HG02678 (cell line): ENCODE measurements around the gene SOX2.

ENCODE experiments used
- ATAC-seq: cut with Tn5 transposase; IDR thresholded peaks from one replicate; pipeline ENCODE4 v1.9.1; 2021; ENCODE audit warnings: mild to moderate bottlenecking, moderate library complexity; ENCODE audit not compliant: unreplicated experiment

SOX2 gene

DNA sequence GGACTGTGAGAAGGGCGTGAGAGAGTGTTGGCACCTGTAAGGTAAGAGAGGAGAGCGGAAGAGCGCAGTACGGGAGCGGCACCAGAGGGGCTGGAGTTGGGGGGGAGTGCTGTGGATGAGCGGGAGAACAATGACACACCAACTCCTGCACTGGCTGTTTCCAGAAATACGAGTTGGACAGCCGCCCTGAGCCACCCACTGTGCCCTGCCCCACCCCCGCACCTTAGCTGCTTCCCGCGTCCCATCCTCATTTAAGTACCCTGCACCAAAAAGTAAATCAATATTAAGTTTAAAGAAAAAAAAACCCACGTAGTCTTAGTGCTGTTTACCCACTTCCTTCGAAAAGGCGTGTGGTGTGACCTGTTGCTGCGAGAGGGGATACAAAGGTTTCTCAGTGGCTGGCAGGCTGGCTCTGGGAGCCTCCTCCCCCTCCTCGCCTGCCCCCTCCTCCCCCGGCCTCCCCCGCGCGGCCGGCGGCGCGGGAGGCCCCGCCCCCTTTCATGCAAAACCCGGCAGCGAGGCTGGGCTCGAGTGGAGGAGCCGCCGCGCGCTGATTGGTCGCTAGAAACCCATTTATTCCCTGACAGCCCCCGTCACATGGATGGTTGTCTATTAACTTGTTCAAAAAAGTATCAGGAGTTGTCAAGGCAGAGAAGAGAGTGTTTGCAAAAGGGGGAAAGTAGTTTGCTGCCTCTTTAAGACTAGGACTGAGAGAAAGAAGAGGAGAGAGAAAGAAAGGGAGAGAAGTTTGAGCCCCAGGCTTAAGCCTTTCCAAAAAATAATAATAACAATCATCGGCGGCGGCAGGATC lies at the start of gene SOX2:
SOX2 (plus strand) TSS at position 601 of the 811 bp plus-strand sequence. CDS start 436 bp downstream, outside the sequence.
- no peak for ATAC-seq

DNA sequence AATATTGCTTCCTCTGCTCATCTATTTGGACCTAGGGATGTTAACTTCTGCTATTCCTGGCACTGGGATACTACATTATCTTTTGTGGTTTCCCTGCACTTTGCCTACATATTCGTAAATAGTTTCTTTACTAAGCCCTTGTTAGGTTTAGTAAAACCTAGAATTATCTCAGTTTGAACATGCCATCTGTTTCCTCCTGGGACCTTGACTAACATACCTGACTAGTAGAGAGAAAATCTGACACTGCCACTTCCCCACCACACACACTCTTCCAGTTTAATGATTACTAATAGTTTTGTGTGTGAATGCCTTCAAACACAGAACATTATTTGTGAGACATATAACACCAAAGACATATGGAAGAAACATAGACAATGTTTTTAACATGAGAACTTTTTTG lies 28.2 kb upstream of the SOX2 start:
- ATAC-seq, result peak; percentile 47

DNA sequence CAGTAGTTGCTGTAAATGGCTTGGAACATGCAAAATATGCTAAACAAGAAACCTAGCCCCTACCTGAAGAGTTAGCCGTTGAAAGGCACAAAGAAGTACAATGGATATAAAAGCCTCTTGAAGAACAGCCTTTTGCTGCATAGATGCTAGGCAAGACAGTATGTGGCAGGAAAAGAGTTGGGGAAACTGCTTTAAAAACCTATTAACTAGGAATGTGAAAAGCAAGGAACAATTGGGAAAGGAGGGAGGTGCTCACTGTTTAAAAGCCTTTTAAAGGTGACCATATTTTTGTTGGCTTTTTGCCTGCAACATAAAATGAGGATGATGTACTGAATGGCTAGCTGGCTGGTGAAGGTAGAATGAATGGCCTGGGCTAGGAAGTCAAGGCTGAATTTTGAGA lies 24.5 kb upstream of the SOX2 start:
- no peak for ATAC-seq

DNA sequence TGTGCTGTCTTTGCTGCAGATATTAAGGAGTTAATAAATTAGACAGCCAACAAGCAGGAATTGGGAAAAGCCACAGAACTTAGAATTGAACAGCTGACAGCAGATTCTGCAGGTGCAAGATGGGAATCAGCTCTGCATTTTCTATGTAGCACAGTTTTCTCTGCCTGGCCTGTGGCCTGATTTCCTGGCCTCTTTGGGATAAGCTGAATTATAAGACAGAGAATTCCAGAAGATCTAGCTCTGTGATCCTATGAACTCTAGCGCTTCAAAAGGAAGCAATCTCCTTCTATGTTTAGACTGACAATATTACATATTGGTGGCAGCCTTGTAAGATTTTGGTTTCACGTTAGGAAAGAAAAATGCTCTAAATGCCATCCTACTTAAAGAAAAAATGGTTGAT lies 24.0 kb upstream of the SOX2 start:
- ATAC-seq, result no peak

DNA sequence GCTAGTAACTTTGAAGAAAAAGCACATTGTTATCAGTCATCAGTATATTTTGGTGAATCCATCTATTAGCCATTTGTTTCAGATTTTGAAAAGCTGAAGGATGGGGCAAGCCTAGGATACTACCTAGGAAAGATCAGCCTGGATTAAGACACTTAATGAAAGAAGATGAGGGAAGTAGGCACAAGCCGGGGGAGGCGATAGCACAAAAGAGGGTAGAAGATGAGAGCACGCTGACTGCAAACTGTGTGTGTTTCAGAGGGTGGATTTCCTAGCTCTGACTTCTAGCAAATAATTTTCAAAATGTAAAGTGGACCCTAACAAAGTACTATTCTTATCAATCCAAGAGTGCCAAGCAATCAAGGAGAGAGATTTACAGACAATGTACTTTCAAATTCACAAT lies 22.2 kb upstream of the SOX2 start:
- no peak for ATAC-seq

DNA sequence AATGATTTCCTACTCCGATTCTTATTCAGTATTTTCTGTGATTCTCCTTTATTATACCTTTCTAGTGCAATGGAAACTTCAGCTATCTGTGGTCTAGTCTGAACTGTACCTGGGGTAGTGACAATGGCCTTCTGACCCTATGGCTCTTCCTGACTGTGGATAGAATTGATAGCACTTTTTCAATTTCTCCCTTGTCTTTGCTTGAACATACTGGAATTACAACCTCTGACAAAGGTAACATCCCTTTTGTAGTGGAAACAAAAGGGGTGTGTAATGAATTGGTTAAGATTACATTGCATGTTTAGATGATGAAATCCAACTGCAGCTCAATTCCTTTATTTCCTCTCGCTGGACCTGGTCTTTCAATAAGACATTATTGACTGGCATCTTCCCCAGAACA lies 21.0 kb upstream of the SOX2 start:
- ATAC-seq, result no peak

DNA sequence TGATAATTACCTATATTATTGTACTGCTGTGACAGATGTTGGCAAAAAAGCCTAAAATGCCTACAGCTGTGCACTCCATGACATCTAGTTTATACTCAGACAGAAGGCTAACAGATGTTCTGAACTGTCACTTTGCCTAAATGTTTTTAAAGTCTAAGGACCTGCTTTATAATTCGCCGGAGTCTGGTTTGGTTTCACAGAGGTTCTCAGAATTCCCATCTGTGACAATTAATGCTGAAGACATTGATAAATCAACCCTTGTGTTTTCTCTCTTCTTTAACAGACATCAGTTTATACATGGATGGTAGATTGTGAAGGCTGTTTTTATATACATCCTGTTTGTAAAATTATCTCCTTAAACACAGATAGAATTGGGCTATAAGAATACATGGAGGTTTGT lies 19.8 kb upstream of the SOX2 start:
- no peak for ATAC-seq

DNA sequence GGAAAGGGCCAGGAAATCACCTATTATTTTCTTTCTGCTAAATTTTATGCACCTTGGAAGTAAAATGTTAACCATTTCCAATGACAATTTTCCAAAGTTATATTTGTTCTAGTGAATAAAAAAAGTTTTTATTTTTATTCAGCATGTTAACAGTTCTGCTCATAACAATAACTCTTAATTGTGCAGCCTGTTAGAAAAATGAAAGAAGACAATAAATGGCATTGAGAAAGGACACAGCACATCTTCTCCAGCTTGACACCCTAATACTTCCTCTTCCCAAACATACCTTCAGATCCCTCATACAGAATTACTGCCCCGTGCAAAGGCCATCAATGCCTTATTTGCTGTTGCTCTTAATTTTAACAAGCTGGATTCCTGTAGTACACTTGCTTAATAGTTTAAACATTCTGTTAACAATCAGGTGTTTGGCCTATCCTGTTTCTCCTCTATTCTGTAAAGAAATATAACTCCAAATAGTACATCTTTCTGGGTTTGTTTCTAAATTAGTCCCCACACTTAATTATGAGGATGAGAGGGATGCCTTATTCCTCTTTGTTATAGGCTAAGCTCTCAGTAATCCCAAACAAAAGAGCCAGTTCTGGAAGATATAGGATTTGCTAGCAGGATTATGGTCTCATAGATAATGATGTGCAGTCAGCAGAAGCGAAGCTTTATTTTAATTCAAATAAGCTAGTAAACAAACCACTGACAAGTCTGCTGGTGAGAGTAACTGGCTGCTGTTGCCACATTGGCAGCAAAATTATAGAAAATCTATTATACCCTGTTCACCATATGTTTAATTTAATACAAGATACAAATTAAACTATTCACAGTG lies 19.2 kb upstream of the SOX2 start:
- no peak for ATAC-seq

DNA sequence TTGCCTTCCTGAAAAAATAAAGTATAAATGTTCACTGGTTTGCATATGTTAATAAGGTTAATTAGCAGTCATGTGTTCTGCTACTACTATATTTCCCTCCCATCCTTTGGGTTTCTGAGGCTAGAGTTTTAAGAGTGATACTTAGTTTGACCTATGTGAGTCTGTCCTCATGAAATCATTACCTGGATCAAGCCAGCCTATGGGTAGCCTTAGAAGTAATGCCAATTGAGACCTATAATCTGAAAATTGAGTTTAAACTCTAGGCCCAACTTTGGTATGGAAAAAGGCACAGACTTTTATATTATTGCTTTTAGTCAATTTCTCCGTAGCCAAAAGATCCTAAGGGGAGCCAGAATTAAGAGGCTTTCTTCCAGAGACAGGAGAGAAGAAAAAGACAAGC lies 18.4 kb upstream of the SOX2 start:
- ATAC-seq, result no peak

DNA sequence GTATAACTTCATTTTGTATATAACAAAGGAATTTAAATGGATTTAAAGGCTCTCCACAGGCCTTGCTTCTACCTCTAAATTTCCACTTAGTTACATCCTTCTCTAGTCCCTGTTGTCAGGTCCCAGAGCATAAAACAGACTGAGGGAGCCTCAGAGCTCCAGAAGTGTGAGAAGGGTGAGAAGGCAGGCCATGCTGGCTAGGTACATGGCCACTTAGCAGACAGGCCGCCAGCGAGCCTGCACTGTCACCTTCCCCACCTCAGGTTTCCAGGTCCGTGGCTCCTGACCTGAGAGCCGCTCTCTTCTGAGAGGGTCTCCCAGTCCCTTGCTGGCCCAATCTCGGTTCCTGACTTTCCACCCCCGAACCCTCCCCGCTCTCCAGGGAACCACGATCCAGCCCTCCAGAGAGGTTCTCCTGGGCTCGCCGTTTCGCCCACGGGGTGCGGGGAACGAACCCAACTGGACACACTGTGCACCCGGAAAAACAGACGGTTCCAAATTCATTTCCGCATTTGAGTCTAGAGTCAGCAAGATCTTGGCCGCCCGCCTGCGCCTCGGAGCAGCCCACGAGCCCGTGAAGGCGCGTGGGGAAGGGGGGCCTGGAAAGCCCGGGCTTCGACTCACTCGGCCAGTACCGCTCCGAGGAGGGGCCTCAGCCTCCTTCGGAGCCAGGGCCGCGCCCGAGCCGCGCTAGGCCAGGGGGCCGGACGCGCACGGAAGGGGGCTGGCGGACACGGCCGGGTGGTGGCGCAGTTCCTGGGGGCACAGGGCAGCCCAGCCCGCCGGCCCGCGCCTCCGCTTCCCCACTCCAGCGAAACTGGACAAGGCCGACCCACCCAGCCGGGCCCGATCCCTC lies 16.7 kb upstream of the SOX2 start:
- no peak for ATAC-seq

DNA sequence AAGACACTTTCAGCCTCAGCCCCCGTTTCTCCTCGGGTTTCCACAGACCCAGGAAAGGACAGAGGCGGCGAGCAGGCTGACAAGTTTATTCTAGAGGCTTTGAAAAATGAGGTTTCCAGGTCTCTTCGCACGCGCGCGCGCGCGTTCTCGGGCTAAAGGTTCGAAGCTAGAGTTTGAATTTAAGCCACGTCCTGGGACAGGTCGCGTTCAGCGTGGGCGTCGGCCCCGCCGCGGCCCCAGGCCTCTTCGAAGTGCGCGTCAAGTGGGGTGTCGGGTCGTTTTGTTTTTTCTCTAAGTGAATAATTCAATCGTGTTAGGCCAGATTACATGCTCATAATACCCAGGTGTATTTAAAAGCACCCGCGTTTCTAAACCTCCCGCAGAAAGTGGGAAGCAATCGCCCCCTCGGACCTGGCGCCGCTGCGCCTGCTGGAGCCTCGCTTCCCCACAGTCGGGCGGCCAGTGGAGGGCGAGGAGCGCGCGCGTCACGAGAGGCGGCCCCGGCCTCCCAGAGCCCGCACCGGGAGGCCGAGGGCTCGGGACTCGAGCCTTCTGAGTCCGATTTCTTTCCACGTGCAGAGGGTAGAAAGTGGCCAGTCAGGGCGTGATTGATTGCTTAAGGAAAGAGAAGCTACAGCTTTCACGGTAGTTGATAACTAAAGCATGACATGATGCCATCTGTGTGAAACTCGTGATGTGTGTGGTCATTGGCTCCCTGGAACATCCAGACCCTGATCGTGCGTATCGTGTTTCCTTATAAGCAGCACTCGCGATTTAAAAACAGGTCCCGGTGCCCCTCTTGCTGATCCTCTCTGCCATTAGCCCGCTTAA lies 15.8 kb upstream of the SOX2 start:
- ATAC-seq, result no peak

DNA sequence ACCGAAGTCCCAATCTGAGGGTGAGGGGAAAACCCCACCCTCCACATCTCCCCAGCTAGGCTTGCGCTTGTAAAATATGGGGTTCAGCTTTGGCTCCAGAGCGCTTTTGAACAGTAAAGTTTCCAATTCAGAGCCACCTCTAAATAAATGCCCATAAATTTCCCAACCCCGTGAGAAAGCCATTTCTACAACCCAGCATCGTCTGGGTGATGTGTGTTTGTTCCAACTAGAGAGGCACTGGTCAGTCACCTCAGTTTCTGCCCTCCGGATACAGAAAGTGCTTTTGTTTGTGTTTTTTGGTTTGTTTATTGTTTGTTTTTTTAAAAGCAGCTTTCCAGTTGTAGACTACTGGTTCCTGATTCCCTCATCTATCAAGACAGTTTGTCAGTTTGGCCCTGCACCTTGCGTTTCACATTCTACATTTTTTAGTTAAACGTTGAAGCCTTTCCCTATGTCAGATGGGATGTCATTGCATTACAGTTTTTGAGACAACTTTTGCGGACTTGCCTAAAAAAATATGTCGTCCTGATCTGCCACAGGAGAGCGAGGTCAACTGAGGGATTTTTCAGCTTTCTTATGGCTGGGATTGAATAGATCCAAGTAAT lies 15.0 kb upstream of the SOX2 start:
- no peak for ATAC-seq

DNA sequence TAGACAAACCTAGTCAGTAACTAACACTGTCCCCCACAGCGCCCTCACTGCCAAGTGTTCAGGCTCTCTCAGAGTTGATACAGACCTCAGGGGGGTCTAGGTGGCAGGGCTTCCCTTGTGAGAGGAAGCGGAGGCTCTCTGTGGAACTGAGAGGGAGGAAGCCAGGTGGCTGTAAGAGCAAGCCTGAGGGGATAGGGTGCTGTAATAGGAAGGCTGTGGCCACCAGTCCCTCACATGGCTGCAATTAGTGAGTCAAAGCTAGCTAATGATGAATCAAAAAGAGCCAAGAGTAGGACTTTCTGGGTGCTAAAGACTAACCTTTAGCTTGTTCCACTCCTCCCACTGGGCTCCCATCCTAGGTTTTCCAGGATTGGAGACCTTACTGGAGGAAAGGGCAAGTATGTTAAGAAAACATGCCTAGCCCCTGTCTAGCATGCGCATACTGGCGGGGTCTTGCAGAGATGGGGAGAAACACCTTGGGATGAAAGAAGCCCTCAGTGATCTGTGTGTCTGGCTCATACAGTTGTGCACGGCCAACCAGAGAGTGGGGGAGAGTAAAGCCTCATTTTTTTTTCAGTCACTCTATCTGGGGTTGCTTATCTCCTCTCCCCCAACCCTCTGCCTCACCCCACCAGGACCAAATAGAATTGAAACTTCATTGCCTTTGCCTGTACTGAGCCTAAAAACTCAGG lies 13.3 kb upstream of the SOX2 start:
- no peak for ATAC-seq

DNA sequence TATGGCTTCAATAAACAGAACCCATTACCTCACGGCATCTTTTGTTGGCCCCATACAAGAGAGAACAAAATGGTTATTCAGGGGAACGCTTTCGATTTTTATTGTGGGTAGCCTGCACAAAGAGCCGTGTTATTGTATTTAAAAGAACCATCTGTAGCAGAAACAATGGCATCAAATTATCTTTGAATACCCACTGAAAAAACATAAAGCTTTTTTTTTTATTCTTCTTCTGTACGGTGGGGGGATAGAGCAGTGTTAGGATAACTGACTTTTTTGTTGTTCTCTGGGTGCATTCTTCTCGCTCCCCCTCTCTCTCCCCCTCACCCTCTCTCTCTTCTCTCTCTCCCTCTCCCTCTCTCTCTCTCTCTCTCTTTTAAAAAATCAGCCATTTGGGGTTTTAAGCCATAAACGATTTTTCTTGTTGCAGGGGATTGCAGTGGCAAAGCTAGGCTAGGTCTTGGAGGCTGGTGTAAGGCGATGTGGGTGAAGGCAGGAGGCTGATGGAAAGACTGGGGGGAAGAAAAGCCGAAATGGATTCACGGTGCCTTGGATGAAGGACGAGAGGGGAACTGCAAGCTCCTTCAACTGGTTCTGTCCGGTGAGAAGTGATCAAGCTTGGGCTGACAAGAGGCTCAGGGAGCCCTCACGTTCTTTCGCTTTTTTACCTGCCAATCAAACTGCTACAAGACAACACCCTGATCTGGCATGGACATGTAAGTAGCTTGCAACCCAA lies 12.4 kb upstream of the SOX2 start:
- ATAC-seq, result no peak

DNA sequence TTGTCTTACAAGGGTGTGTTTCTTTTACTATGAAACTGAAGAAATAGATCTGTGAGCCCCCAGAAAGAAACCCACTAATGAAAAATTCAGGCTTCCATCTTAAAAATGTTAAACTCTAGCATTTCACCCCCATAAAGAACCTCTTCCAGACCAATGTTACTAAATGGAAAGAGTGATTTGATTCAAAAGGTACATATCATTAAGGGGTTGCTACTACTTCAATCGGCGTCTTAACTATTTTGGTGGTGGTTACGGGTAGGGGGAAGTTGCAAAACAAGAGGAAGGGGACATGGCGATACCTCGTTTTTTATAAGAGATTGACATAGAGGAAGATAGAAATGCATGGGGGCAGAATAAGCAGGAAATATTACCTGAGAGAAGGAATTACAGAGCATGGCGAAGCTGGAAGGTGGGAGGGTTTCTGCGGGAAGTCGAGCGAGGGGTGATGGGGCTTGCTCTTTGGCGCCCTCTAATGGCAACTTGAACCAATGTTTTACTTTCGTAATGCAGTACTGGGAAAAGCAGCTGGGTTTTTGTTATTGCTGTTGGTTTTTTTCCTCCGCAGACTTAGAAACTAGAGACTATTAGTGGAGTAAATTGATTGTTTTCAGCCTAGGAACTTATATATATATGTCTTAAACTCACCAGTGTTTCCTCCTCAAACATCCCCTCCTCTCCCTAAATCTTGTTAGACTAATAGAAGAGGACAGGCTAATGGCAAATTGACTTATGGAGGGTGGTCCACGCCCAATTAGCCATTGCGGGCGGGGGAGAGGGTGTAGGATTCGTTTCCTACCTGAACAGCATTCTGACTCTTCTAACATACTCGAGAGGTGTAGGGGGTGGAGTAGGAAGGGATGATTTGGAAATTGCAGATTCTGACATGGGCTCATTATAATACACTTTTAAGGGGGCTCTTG lies 11.3 kb upstream of the SOX2 start:
- peak; percentile 73 for ATAC-seq

DNA sequence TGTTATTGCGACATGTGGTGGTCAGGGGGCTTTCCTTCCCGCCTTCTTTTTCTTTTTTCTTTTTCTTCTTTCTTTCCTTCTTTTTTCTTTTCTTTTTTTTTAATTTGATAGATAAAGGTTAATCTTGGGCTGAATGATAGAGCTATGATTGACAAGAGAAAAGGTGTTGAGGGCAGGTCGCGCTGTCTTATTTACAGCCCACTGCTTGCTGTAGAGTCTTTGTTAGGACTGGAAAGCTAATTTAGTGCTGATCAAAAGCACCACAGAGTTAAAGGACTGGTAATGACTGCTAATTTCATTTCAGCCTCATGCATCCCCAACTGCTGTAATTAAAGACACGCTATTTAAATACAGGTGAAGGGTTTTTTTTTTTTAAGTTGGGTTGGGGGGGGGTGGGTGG lies 10.6 kb upstream of the SOX2 start:
- ATAC-seq, result no peak

DNA sequence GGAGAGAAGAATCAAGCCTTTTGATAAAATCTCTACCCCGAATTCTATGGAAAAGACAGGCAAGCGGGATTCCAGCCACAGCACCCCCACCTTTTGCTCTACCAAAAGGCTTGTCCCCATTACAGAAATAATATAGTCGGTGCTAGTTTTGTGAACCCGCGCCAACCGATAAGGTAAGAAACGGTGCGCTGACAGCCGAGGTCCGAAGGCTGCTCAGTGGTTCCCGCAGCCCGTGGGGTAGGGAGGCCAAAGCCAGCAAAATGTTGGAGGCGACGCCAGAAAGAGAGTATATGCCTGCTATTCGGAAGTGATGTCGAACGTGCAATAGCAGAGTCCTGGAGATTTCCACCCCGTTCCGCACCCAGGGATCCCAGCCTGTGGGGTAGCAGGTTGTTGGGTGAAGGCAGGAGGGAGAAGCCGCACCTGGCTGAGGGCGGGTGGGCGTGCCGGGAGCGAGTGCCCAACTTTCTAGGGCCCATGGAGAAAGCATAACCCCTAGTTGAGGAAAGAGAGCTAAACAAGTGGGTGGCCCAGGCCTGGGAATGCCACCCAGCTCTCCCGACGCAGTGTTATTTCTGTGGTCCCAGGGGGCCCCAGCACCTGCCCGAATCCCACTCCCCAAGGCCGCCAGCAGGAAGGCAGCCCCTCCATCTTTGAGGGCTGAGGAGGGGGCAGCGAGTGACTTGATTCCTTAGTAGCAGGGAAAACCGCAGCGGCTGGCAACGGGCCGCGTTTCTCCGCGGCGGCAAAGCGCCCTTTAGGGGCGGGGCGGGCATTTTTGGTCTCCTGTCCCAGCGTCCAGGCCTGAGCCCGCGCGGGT lies 7.9 kb upstream of the SOX2 start:
- no peak for ATAC-seq
